Gastrocnemius medialis (tissue), 4 donors: Measurements from ENCODE around the gene CFAP299. TPM values are rescaled to one million over a fixed set of nuclear protein-coding genes. Genes with fewer than 3 reads are reported as not detected.

Experiments
- ATAC-seq, 2 donors: fragments of 150-250 bp; one replicate each; pipeline ENCODE4 v1.9.1; 2016
- DNase-seq, 2 donors: peaks; one replicate each; pipeline ENCODE4 v3.0.0-alpha.2; 2019
- H3K27ac ChIP-seq, 4 donors: fragments of 200-600 bp; sonication (generic); 1 replicate in 1 of 4; 2 replicates in 3 of 4; pipeline ENCODE4 v1.5.1; 2016 to 2018; ENCODE audit warnings: mild to moderate bottlenecking in 2 of 4, moderate library complexity in 1 of 4
- H3K27me3 ChIP-seq, 3 donors: fragments of 200-600 bp; sonication (generic) in 2 of 3; 1 replicate in 1 of 3; 2 replicates in 2 of 3; pipeline versions ENCODE4 v1.5.1 to v1.6.0; 2016 to 2019; ENCODE audit warnings: mild to moderate bottlenecking in 1 of 3, moderate library complexity in 1 of 3
- H3K36me3 ChIP-seq, 2 donors: fragments of 200-600 bp; sonication (generic) in 1 of 2; one replicate each; pipeline ENCODE4 v1.5.1; 2017 to 2018
- H3K4me1 ChIP-seq, 2 donors: fragments of 200-600 bp; sonication (generic) in 1 of 2; one replicate each; pipeline ENCODE4 v1.5.1; 2016 to 2017; ENCODE audit warnings: mild to moderate bottlenecking in 2 of 2
- H3K4me3 ChIP-seq, 4 donors: fragments of 200-600 bp; sonication (generic) in 3 of 4; 1 replicate in 1 of 4; 2 replicates in 3 of 4; pipeline ENCODE4 v1.5.1; 2016 to 2019; ENCODE audit warnings: mild to moderate bottlenecking in 2 of 4
- H3K9me3 ChIP-seq, 3 donors: fragments of 200-600 bp; sonication (generic) in 2 of 3; 1 replicate in 1 of 3; 2 replicates in 2 of 3; pipeline ENCODE4 v1.5.1; 2016 to 2019
- CTCF ChIP-seq, 5 experiments: fragments of 450-650 bp in 3 of 5; fragments of 200-600 bp in 2 of 5; sonication (generic) in 2 of 5; IDR thresholded peaks in 4 of 5; conservative IDR thresholded peaks in 1 of 5; 1 replicate in 4 of 5; 2 replicates in 1 of 5; pipeline ENCODE4 v1.5.1; 2016 to 2019; ENCODE audit warnings: antibody characterized with exemption in 5 of 5, mild to moderate bottlenecking in 3 of 5, moderate library complexity in 3 of 5
- POLR2A ChIP-seq, 2 donors: fragments of 450-650 bp; IDR thresholded peaks; one replicate each; pipeline ENCODE4 v1.6.1; 2017; ENCODE audit warnings: antibody characterized with exemption in 2 of 2, mild to moderate bottlenecking in 2 of 2, moderate library complexity in 2 of 2
- in situ Hi-C, 4 donors: fragments of 200-750 bp; cut with MboI; loops; one replicate each; pipeline versions ENCODE4 v1.15.0 to v1.8.0; 2017; ENCODE audit warnings: low sequenced_read_pairs in 4 of 4
- intact Hi-C: fragments of 100-400 bp; cut with DNase I; formaldehyde crosslinking; loops from one replicate; pipeline ENCODE4 v1.15.1; 2023; ENCODE audit warnings: low total_unique reads
- total RNA-seq, 4 donors: library from RNA; depleted of rRNA; stranded (reverse); fragments of >200 nt; gene quantifications; one replicate each; pipeline versions ENCODE4 v1.1.0 to v1.2.3, GENCODE V29; 2016

CFAP299 gene
- total RNA-seq, 4 donors from 2014 or later, result not detected

GRCh38 chr4:80360084-80360483 lies 24.6 kb downstream of the CFAP299 start:
- no peak for TF ChIP-seq POLR2A (IDR thresholded peaks at IDR 0.05)
- no peak for TF ChIP-seq CTCF (IDR thresholded peaks at IDR 0.05 in 4 of 5, conservative IDR thresholded peaks at IDR 0.05 in 1 of 5)
- H3K4me1 ChIP-seq, result no peaks in the 10 kb centered on the region
- in situ Hi-C loops, result loop anchor here in 3 of 4 donors (5.0 to 25.0 kb wide), 2 partner anchors 627 to 632 kb away; no protein-coding TSS in a partner anchor
- intact Hi-C loops, result no loop called here
- no peaks in the 10 kb centered on the region for H3K36me3 ChIP-seq
- H3K9me3 ChIP-seq, result no peaks in the 10 kb centered on the region
- no peak overlapping the region for H3K4me3 ChIP-seq
- DNase-seq (no peak), ATAC-seq (no peak)
- H3K27me3 ChIP-seq, result no peaks in the 10 kb centered on the region
- H3K27ac ChIP-seq, result no peak overlapping the region

GRCh38 chr4:80360900-80361299 lies 25.4 kb downstream of the CFAP299 start:
- TF ChIP-seq CTCF (IDR thresholded peaks at IDR 0.05 in 4 of 5, conservative IDR thresholded peaks at IDR 0.05 in 1 of 5) (no peak), POLR2A (IDR thresholded peaks at IDR 0.05) (no peak)
- H3K27me3 ChIP-seq, result no peaks in the 10 kb centered on the region
- no peaks in the 10 kb centered on the region for H3K36me3 ChIP-seq

GRCh38 chr4:80361329-80361900 lies 25.9 kb downstream of the CFAP299 start:
- peaks cover 0 to 4% of the 10 kb centered on the region in 2 donors for H3K4me1 ChIP-seq
- ATAC-seq, result no peak
- intact Hi-C loops, result no loop called here
- TF ChIP-seq POLR2A (IDR thresholded peaks at IDR 0.05), result no peak
- peak in 2 of 5 experiments; percentile 17 to 21 for TF ChIP-seq CTCF (IDR thresholded peaks at IDR 0.05 in 4 of 5, conservative IDR thresholded peaks at IDR 0.05 in 1 of 5)
- H3K9me3 ChIP-seq, result no peaks in the 10 kb centered on the region
- in situ Hi-C loops, result loop anchor here in 3 of 4 donors (5.0 to 25.0 kb wide), 2 partner anchors 626 to 631 kb away; no protein-coding TSS in a partner anchor
- no peak overlapping the region for H3K27ac ChIP-seq
- DNase-seq, result no peak
- H3K27me3 ChIP-seq, result no peaks in the 10 kb centered on the region
- no peaks in the 10 kb centered on the region for H3K36me3 ChIP-seq
- H3K4me3 ChIP-seq, result no peak overlapping the region

More at GRCh38 chr4:80360900-80361299, 25.4 kb downstream of the CFAP299 start:
- H3K27ac ChIP-seq, result no peak overlapping the region
- DNase-seq, result no peak
- ATAC-seq, result no peak
- no peak overlapping the region for H3K4me3 ChIP-seq
- in situ Hi-C loops, result loop anchor here in 3 of 4 donors (5.0 to 25.0 kb wide), 2 partner anchors 626 to 631 kb away; no protein-coding TSS in a partner anchor
- intact Hi-C loops, result no loop called here
- H3K9me3 ChIP-seq, result no peaks in the 10 kb centered on the region
- H3K4me1 ChIP-seq, result no peaks in the 10 kb centered on the region

GRCh38 chr4:80362578-80363181 lies 27.1 kb downstream of the CFAP299 start:
- no peak for TF ChIP-seq CTCF (IDR thresholded peaks at IDR 0.05 in 4 of 5, conservative IDR thresholded peaks at IDR 0.05 in 1 of 5)
- no peak for TF ChIP-seq POLR2A (IDR thresholded peaks at IDR 0.05)
- Histone ChIP-seq H3K36me3 (no peaks in the 10 kb centered on the region), H3K27me3 (no peaks in the 10 kb centered on the region), H3K9me3 (no peaks in the 10 kb centered on the region), H3K4me1 (peaks cover 3 to 4% of the 10 kb centered on the region in 2 donors), H3K27ac (no peak overlapping the region), H3K4me3 (no peak overlapping the region)
- intact Hi-C loops (no loop called here), in situ Hi-C loops (loop anchor here in 3 of 4 donors (5.0 to 25.0 kb wide), 2 partner anchors 625 to 630 kb away; no protein-coding TSS in a partner anchor)
- DNase-seq (no peak), ATAC-seq (no peak)
